SK-N-MC (cell line): ENCODE results near the gene OSBP.
A peak's percentile ranks its signal among the peaks of the same experiment; 100 is the strongest.
"Not testable (repeated sequence)": the region's sequence is repeated elsewhere in the genome, so short reads cannot be mapped to it uniquely, and the experiment has no call there.

Source experiments
- DNase-seq: peaks from one replicate; pipeline ENCODE4 v3.0.0-alpha.2; 2011; ENCODE audit warnings: low read depth, low spot score
- H3K27ac ChIP-seq: fragments of 200-600 bp; sonication (generic); 2 replicates; pipeline ENCODE4 v1.5.1; 2016; ENCODE audit warnings: mixed run types
- H3K36me3 ChIP-seq: fragments of 200-600 bp; sonication (generic); 2 replicates; pipeline ENCODE4 v1.6.1; 2017; ENCODE audit warnings: antibody characterized with exemption, low read length, mixed read lengths; ENCODE audit not compliant: insufficient read depth
- H3K4me3 ChIP-seq: fragments of 200-600 bp; sonication (generic); 2 replicates; pipeline ENCODE4 v1.5.1; 2016
- H3K9ac ChIP-seq: fragments of 200-600 bp; sonication (generic); 2 replicates; pipeline ENCODE4 v1.8.0; 2017; ENCODE audit warnings: mixed run types, mixed read lengths; ENCODE audit not compliant: insufficient read length
- H3K9me3 ChIP-seq: fragments of 200-600 bp; sonication (generic); 2 replicates; pipeline ENCODE4 v1.6.1; 2017; ENCODE audit warnings: low read depth, mild to moderate bottlenecking, antibody characterized with exemption, low read length, moderate library complexity, mixed read lengths
- EZH2 ChIP-seq: fragments of 200-600 bp; sonication (generic); IDR thresholded peaks from one replicate; pipeline ENCODE4 v1.6.1; 2017; ENCODE audit warnings: antibody characterized with exemption
- FOXP2 ChIP-seq: optimal IDR thresholded peaks from 2 replicates; pipeline ENCODE3; 2011; ENCODE audit warnings: mild to moderate bottlenecking, moderate library complexity; ENCODE audit not compliant: insufficient read depth; ENCODE audit errors: extremely low read length, control extremely low read depth
- POLR2AphosphoS5 ChIP-seq: IDR thresholded peaks from 2 replicates; pipeline ENCODE4 v1.6.1; 2012; ENCODE audit warnings: mild to moderate bottlenecking, low read depth, low read length, borderline replicate concordance

OSBP gene

GRCh38 chr11:59641156-59641555 is 25.6 kb upstream of the OSBP start:
- TF ChIP-seq FOXP2 (no peak), POLR2AphosphoS5 (no peak), EZH2 (no peak)
- H3K27ac ChIP-seq, result no peak overlapping the region
- H3K9ac ChIP-seq, result no peak overlapping the region
- no peaks in the 10 kb centered on the region for H3K9me3 ChIP-seq
- no peak for DNase-seq
- H3K4me3 ChIP-seq, result no peak overlapping the region
- peaks cover 93% of the 10 kb centered on the region for H3K36me3 ChIP-seq

GRCh38 chr11:59630493-59630892 is 14.9 kb upstream of the OSBP start:
- no peaks in the 10 kb centered on the region for H3K9me3 ChIP-seq
- H3K9ac ChIP-seq, result no peak overlapping the region
- no peak for TF ChIP-seq EZH2
- TF ChIP-seq POLR2AphosphoS5, result no peak
- no peak for TF ChIP-seq FOXP2
- H3K4me3 ChIP-seq, result no peak overlapping the region
- H3K36me3 ChIP-seq, result peaks cover 10% of the 10 kb centered on the region; the same call in 1 of the 2 replicates
- no peak for DNase-seq
- 0 out of 2 replicates have a peak overlapping the region, but pooled peaks have one; percentile 2 for H3K27ac ChIP-seq

GRCh38 chr11:59629996-59630395 is 14.4 kb upstream of the OSBP start:
- Histone ChIP-seq H3K4me3 (no peak overlapping the region), H3K9ac (no peak overlapping the region), H3K27ac (no peak overlapping the region), H3K9me3 (no peaks in the 10 kb centered on the region), H3K36me3 (peaks cover 6% of the 10 kb centered on the region; the same call in 1 of the 2 replicates)
- TF ChIP-seq EZH2 (no peak), FOXP2 (no peak), POLR2AphosphoS5 (no peak)
- no peak for DNase-seq

GRCh38 chr11:59626969-59627368 is 11.4 kb upstream of the OSBP start:
- H3K4me3 ChIP-seq, H3K27ac ChIP-seq, H3K9me3 ChIP-seq, H3K36me3 ChIP-seq, H3K9ac ChIP-seq, DNase-seq: not testable (repeated sequence)

GRCh38 chr11:59625703-59626102 is 10.1 kb upstream of the OSBP start:
- H3K4me3 ChIP-seq, result no peak overlapping the region
- no peaks in the 10 kb centered on the region for H3K9me3 ChIP-seq
- no peak for DNase-seq
- H3K9ac ChIP-seq, result no peak overlapping the region
- no peak overlapping the region for H3K27ac ChIP-seq
- peaks cover 6% of the 10 kb centered on the region; the same call in 1 of the 2 replicates for H3K36me3 ChIP-seq
- TF ChIP-seq EZH2, result no peak
- no peak for TF ChIP-seq POLR2AphosphoS5
- TF ChIP-seq FOXP2, result no peak

GRCh38 chr11:59617876-59618275 is 2.3 kb upstream of the OSBP start:
- H3K9me3 ChIP-seq, result no peaks in the 10 kb centered on the region
- no peak overlapping the region for H3K27ac ChIP-seq
- no peak for TF ChIP-seq FOXP2
- TF ChIP-seq EZH2, result no peak
- no peak for TF ChIP-seq POLR2AphosphoS5
- H3K36me3 ChIP-seq, result no peaks in the 10 kb centered on the region
- no peak for DNase-seq
- H3K4me3 ChIP-seq, result no peak overlapping the region
- H3K9ac ChIP-seq, result no peak overlapping the region

GRCh38 chr11:59616396-59616982 is 915 bp upstream of the OSBP start:
- TF ChIP-seq FOXP2 (no peak), POLR2AphosphoS5 (peak; percentile 75)
- H3K4me3 ChIP-seq, result peak overlapping the region; percentile 76
- H3K36me3 ChIP-seq, result no peaks in the 10 kb centered on the region
- H3K9me3 ChIP-seq, result no peaks in the 10 kb centered on the region
- DNase-seq, result no peak
- peak overlapping the region; percentile 66 for H3K9ac ChIP-seq
- peak overlapping the region; percentile 84 for H3K27ac ChIP-seq

- Histone ChIP-seq H3K36me3 (peaks cover 5% of the 10 kb centered on the region), H3K9me3 (no peaks in the 10 kb centered on the region), H3K4me3 (peak overlapping the region; percentile 91), H3K9ac (peak overlapping the region; percentile 84), H3K27ac (no peak overlapping the region)
- no peak for DNase-seq
- no peak for TF ChIP-seq POLR2AphosphoS5
- TF ChIP-seq FOXP2, result no peak
- TF ChIP-seq EZH2, result no peak
These were observed 396 bp downstream of the OSBP start for GRCh38 chr11:59615120-59615636.

GRCh38 chr11:59614277-59615119 is 1.1 kb downstream of the OSBP start:
- peaks cover 12% of the 10 kb centered on the region for H3K36me3 ChIP-seq
- H3K4me3 ChIP-seq, result peak overlapping the region; percentile 91
- H3K27ac ChIP-seq, result no peak overlapping the region

More at GRCh38 chr11:59614277-59615119, 1.1 kb downstream of the OSBP start:
- Histone ChIP-seq H3K9me3 (no peaks in the 10 kb centered on the region), H3K9ac (peak overlapping the region; percentile 84)
- no peak for TF ChIP-seq POLR2AphosphoS5
- no peak for TF ChIP-seq FOXP2
- TF ChIP-seq EZH2, result no peak
- no peak for DNase-seq
